ENCODE data around the gene DCAKD.

DCAKD gene, protein sequence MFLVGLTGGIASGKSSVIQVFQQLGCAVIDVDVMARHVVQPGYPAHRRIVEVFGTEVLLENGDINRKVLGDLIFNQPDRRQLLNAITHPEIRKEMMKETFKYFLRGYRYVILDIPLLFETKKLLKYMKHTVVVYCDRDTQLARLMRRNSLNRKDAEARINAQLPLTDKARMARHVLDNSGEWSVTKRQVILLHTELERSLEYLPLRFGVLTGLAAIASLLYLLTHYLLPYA

DNA sequence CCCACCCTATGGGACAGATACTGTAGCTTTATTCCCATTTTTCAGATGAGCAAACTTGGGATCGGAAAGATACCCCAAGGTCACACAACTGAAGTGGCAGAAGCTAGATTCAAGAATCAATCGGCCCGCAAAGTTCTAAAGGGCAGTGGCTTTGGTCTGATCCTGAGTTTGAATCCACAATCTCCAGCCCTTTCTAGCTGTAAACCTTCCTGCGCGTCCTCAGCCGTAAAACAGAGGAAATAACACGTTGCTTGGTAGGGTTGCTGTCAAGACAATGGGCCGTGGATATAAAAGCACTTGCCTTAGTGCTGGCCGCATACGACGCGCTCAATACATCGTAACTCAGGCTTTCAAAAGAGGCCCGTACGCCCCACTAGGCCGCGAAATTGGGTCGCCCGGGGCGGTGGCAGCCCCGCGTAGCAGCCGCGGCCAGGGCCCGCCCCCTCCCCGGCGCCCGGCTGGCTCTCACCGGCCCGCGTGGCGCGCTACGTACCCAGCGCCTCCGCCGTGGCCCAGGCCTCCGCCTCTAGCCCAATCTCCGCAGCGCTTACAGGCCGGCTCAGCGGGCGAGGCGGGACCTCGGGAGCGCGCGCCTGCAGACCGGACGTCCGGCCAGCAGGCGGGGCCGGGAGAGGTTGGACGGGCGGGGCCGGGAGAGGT is at the start of gene DCAKD:
Gene DCAKD, minus strand, starts transcription at position 573 of the 660 bp plus-strand sequence. CDS start 16,747 bp downstream, outside the sequence.
- DNase-seq (ENCODE audit: low read depth), result peak; percentile 71

DNA sequence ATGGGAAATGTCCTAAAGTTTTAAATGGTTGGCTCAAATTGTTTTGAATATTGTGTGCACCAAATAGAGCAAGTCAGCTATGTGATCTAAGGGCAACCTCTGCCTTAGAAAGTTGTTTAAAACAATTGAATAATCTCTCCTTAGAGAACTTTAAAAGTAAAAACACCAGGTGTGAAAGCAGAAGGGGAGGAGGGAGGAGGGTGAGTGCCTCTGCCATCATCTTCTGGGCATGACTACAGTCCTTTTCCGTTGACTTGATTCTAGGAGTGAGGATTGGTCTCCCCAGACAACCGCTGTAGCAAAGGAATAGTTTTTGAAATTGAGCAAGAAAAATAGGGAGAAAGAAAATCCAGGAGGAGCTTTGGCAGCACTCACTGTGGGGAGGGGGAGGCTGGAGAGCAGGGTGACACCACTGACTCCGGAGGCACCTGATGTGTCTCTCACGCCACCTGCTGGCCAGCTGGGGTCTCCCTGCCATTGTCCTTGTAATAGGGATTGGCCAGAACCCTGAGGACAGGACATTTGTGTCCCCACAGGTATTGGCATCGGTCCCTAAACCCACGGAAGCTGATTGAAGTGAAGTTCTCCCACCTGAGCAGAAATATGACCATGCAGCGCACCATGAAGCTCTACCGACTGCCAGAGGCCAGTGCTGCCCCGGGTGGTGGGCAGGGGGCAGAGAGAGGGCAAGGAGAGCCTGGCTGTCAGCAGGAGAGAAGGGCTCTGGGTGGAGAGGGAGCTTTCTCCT is 47.6 kb upstream of the DCAKD start:
- DNase-seq (ENCODE audit: low read depth), result peak; percentile 53

DNA sequence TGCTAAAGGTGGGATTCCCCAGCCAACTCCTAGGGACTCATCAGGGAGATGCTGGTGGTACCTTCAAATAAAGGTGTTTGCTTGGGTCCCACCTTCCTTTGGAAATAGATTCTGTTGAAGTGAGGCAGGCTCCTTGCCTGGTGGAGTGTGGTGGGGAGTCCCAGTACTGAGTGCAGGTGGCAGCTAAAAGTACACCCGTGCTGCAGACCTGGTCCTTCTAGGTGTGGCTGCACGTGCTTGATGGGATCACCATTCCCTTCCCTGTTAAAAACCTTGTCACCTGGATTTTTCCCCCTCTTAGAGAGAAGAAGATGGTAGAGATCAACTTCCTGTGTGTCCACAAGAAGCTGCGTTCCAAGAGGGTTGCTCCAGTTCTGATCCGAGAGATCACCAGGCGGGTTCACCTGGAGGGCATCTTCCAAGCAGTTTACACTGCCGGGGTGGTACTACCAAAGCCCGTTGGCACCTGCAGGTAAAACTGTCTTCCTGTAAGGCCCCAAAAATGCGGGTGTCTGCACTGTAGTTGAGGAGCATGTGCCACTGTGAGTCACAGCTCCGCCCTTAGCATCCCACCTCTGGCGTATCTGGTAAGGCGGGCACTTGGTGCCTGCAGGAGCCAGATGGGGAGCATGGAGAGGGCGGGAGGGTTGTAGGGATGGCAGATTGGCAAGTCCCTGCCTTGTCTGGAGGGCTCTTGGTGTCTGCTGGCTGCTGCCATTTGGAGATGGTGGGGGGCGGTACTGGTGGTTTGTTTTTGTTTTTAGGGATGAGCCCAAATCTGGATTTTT is 46.8 kb upstream of the DCAKD start:
- no peak for DNase-seq (ENCODE audit: low read depth)

DNA sequence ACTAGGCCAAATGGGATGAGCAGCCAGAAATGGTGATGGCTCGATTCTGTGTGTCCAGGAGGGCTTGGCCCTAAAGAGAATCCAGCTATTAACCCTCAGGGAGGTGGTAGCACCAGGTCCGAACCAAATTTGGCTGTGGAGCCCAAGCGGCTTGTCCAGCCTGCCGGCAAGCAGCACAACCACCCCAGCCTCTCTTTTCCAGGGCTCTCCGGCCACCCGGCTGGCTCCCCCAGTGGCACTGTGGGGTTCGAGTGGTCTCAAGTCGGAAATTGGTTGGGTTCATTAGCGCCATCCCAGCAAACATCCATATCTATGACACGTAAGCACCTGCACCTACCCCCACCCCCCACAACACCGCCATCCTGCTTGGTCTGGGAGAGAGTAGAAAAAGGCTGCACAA is 45.5 kb upstream of the DCAKD start:
- DNase-seq (ENCODE audit: low read depth), result no peak

DNA sequence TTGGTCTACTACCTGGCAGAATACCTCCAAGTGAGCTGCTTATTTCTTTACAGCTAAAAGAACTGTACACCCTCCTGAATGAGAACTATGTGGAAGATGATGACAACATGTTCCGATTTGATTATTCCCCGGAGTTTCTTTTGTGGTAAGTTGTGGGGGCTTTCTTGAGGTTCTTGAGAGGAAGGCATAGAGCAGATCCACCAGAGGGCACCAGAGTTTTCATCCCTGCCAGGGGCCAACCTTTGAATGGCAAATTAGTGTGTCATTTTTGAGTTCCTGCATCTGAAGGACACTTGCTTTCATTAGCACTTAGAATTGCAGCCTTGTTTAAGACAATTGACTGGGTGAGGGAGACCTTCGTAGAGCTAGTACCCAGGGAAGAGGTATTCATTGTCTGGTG is 44.7 kb upstream of the DCAKD start:
- DNase-seq (ENCODE audit: low read depth), result no peak

DNA sequence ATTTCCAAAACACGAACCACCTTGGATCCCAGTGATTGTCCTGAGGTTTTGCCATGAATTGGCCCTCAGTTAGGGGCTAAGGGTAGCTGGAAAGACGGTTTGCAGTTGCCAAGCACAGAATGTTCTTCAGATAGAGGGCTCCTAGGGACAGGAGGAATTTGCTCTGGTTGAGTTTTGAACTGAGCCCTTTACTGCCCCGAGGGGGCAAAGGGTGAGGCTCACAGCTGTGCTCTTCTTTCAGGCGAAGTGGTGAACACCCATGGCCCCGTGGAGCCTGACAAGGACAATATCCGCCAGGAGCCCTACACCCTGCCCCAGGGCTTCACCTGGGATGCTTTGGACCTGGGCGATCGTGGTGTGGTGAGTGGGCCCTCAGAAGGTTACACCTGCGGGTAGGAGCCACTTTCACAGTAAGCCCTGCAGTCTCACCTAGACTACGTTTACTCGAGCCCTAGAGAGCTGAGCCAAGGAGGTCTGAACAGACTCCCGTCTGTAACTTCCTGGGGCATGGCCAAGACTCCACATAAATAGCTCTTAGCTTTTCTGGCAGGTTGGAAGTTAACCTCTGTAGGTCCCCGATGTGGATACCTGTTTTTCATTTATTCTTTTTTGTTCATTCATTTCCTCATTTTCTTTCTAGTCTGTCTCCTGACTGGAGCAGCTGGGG is 42.1 kb upstream of the DCAKD start:
- no peak for DNase-seq (ENCODE audit: low read depth)

DNA sequence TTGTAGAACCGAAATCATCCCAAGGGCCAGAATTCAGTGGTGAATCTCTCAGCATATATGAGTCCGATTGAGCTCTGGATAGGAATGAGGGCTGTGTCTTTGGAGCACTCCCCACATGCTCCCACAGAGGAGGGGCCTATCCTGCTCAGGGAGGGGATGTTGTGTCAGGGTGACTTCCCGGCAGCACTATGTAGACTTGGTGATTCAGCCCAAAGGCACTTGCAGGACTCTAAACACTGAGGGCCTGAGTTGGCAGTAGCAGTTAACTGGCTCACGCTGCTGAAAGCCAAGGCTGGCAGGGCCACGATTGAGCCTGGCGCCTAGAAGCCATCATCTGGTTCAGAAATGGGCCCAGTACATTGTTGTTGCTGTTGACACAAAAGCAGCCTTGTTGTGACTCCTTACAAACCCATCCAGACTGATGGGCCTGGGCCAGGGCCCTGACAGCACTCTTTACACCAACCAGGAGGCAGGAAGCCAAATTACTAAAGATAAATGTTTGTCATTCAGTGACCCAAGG is 41.5 kb upstream of the DCAKD start:
- no peak for DNase-seq (ENCODE audit: low read depth)

DNA sequence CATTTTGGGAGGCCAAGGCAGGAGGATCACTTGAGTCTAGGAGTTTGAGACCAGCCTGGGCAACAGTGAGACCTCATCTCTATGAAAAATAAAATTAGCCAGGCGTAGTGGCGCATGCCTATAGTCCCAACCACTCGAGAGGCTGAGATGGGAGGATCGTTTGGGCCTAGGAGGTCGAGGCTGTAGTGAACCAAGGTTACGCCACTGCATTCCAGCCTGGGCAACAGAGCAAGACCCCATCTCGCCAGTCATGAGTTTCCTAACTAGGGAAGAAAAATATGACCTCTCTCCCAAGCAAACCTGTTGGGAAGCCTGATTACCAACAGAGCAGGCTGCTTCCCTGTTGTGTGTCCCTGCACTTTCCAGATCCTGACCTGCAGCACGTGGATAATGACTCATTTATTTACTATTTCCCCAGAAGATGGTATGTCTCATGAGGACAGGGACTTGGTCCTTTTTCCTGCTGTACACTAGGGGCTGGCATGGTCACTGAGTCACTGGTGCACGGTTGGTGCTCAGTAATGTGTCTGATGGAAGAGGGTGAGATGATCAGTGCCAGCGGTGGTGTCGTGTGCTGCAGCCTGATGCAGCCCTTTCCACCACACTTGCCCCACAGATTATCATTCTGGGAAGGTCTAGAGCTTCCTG is 40.5 kb upstream of the DCAKD start:
- no peak for DNase-seq (ENCODE audit: low read depth)

DNA sequence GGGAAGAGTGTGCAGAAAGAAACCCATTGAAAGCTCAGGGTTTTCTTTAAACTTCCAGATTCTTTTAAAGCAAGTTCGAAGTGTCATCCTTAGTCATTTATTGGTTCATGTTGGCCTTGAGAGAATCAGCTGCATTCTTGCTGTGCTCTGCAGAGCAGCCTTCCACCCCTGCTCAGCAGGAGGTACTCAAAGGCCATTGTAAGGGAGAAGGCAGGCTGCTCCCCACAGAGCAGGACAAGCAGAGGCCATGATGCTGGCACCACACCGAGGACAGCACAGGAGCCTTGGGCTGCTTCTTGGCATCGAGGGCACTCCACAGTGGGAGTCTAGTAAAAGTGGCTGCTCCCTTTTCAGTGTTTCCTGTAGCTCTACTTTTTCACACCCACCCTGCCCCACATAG is 39.3 kb upstream of the DCAKD start:
- no peak for DNase-seq (ENCODE audit: low read depth)

DNA sequence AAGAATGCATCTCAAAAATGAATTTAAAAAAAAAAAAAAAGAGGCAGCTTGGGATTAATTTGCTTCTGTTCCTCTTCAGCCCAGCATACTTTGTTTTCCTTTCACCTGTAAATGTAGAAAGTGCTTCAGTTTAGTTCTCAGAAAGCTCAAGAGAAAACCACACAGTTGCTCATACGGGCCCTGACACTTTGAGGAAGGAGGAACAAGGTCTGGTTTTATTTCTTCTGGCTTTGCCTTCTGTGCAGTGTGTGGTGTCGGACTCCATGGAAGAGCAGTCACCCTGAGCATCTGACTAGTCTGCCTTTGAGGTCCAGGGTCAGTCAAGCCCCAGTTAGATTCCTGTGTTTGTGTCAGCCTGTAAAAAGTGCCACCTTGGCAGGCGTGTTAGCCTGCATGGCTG is 37.3 kb upstream of the DCAKD start:
- no peak for DNase-seq (ENCODE audit: low read depth)

DNA sequence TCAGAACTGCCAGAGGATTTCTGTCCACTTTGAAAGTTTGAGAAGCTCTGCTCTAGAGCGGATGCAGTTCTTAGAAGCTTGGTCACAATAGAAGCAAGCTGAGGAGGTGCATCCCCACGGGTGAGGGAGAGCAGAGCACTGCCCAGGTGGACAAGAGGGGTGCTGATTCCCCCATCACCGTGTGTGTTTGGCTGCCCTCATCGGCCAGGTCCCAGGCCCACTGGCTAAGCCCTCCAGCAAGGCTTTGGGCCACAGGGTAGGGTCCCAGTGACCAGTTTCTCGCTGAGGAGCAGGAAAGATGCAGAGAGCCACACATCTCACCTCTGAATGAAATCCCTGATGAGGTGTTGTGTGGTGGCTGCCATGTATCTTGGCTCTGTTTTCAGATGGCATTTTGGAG is 36.5 kb upstream of the DCAKD start:
- DNase-seq (ENCODE audit: low read depth), result no peak

DNA sequence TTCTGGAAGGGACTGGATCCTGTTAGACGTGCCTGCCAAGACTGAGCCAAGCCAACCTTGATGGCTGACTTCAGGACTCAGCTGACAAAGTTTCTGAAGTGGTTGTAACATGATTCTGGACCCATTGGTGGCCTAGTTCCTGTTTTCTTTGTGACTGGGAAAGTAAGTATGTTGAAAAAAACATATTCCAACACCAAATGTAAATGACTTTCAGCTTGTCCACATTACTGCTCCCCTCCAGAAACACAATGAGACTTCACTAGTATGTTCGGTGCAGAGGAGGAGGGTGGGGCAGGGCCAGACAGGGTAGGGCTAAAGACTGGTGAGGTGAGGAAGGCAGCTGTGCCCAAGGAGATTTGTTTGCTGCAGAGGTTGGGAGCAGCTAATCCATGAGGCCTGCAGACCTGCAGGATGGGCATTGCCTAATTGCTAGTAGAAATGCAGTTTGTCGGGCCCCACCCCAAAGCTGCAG is 36.1 kb upstream of the DCAKD start:
- DNase-seq (ENCODE audit: low read depth), result no peak

DNA sequence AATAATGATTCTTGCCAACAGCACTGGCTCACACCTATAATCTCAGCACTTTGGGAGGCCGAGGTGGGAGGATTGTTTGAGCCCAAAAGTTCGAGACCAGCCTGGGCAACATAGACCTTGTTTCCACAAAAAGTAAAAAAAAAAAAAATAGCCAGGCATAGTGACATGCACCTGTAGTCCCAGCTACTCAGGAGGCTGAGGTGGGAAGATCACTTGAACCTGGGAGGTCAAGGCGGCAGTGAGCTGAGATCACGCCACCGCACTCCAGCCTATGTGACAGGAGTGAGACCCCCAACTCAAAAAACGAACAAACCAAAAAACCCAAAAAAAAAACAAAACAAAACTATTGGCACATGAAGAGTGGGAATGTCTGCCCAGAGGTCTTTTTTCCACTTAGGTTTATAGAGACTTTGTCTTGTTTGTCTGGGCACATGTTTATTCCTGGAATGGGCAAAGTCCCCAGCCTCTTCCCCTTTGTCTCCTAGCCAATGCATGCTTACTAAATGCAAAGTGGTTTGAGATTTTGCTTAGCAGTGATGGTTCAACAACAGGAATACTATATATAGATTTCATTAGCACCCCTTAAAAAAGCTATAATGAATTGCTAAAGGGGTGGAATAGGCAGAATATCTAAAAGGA is 35.6 kb upstream of the DCAKD start:
- DNase-seq (ENCODE audit: low read depth), result no peak

DNA sequence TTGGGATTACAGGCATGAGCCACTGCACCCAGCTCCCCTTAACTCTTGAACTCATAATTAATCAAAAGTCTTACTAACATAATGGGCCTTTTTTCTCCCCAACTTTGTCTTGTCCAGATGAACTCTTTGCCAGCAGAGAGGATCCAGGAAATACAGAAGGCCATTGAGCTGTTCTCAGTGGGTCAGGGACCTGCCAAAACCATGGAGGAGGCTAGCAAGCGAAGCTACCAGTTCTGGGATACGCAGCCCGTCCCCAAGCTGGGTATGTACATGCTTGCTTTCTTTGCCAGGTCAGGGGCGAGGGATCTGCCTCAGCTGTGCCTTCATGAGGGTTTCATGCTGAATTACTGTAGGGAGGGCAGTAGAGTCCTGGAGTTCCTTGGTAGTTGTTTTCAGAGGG is 35.0 kb upstream of the DCAKD start:
- no peak for DNase-seq (ENCODE audit: low read depth)

DNA sequence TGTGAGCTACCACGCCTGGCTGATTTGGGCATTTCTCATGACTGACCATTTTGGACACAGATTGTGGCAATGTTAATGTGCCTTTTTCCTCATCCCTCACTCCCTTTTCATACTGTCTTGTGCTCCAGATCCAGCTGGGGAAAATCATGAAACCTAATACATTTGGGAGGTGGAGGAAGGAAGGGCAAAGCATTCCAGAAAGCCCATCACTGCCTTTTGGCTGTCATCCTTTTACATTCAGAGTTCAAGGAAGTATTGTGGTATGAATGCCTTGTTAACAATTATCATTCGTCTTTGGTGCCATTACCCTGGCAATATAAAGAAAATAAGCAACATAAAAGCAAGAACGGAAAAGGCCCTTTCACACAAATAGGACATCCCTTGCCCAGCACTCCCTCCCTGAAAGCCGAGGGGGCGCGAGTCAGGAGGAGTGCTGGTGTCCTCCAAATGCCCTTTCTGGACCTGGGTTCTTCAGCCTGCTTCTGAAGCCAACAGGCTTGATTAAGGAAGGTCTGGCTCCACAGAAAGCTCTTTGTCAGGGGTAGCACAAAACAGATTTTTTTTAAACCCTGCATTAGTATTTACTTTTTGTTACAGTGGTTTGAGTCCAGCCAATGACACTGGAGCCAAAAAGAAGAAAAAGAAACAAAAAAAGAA is 29.7 kb upstream of the DCAKD start:
- no peak for DNase-seq (ENCODE audit: low read depth)

DNA sequence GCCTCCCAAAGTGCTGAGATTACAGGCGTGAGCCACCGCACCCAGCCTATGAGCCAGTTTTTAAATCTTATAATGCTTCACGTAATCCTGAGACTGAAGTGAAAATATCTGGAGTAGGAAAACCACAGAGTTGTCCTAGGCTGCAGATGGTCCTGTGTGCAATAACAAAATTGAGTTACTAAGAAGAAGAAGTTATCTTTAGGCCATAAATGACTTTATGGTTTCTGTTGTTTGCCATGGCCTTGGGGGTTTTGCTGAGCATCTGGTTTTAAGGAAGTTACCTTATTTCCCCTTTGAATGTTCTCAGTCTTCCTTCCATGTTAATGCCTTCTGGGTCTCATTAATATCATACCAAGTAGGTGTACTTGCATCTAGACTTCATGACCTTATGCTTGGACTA is 26.2 kb upstream of the DCAKD start:
- DNase-seq (ENCODE audit: low read depth), result no peak

DNA sequence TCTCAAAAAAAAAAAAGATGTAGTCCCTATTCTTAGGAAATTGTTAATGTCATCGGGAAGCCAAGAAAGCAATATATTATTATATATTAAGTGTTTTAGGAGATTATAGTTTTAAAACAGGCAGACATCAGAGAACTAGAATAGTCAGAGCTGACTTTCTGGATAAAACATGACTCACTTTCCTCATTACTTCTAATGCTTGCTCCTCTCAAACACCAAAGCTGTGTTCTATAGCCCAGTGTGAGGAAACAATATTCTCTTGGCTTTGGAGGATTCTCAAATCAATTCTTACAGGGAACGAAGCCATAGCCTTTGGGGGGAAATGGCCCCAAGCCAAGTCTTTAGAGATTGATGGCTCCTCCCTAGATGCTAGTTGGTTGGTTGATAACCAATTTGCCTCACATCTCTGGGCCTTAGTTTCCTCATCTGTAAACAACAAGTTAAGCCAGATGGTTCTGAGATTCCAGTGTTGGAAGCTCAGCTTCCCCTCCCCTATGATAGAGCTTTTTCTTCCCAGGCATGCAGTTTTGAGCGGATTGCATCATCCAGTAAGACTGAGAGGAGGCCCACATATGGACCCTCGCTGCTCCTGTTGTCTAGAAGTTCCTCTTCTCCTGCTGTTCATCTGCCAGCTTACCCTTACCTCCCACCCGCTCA is 22.1 kb upstream of the DCAKD start:
- DNase-seq (ENCODE audit: low read depth), result no peak

DNA sequence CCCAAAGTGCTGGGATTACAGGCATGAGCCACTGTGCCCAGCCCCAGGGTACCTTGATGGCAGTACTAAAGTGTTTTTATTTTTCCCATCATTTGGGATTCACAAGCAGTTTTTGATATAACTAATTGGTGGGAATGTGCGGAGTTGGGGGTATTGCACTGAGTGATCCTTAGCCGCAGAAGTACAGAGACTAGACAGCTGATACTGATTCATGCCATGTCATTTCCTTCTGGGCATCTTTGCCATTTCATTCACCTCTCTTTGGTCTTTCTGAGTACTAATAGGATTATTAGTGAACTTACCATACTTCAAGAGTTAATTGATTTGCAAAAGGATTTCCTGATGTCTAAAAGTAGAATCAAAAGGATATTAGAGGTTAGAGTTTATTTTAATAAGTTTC is 19.4 kb upstream of the DCAKD start:
- no peak for DNase-seq (ENCODE audit: low read depth)

DNA sequence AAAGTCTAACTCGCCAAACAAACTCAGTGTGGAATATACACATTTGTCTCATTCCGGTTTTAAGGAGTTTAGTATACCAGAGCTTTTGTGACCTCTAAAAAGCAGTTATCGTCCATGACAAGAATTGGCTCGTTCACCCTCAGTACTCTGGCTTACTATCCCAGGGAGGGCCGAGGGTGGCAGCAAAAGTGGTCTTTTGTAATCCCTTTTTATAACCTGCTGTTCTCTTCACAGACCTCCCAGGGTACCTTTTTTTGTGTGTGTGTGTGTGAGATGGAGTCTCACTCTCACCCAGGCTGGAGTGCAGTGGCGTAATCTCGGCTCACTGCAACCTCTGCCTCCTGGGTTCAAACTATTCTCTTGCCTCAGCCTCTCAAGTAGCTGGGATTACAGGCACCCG is 18.6 kb upstream of the DCAKD start:
- no peak for DNase-seq (ENCODE audit: low read depth)

DNA sequence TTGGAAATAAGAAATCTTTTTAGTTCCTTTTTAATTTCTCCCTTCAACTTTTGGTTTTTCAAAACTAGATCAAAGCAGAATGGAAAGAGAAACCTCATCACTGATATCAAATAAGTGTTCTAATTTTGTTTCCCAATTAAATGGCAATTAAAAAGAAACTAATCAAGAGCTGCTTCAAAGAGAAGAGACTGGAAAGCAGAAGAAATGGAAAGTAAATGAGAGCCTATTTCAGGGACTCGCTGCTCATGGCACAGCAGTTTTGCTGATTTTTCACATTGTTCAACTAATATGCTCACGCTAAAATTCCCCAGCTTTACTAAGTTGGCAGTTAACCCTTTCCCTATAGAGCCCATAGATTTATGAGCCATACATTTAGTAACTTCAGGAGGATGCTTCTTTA is 16.2 kb upstream of the DCAKD start:
- no peak for DNase-seq (ENCODE audit: low read depth)
